ENCODE results near the gene ABAT. TPM values are rescaled to one million over a fixed set of nuclear protein-coding genes. Genes with fewer than 3 reads are reported as not detected.

Gene ABAT
- total and polyA plus RNA-seq, 2 donors (not counting 1 experiment from before 2014, with no cell fraction given), result 6.2 to 14.3 TPM

- Histone ChIP-seq H4K20me1 (ENCODE audit: control insufficient read depth, insufficient read depth, low read length, poor library complexity, severe bottlenecking) (no peaks in the 10 kb centered on the region), H3K4me3 (ENCODE audit: control extremely low read depth in 1 of 5, extremely low read depth in 1 of 5, insufficient read depth in 1 of 5, low read depth in 2 of 5, low read length in 4 of 5) (no peak overlapping the region), H3K4me1 (ENCODE audit: control insufficient read depth in 2 of 2, insufficient read depth in 2 of 2, low read length in 2 of 2) (no peaks in the 10 kb centered on the region), H3K79me2 (ENCODE audit: control insufficient read depth, insufficient read depth, low read length) (no peaks in the 10 kb centered on the region), H2AFZ (ENCODE audit: insufficient read depth, low read depth, low read length, poor library complexity, severe bottlenecking) (no peak overlapping the region), H3K27me3 (replicated peaks in 1 of 4; ENCODE audit: control extremely low read depth in 1 of 4, control insufficient read depth in 3 of 4, insufficient read depth in 4 of 4, low read length in 3 of 4) (no peaks in the 10 kb centered on the region), H3K9ac (ENCODE audit: low read length) (no peak overlapping the region), H3K4me2 (replicated peaks; ENCODE audit: low read depth, low read length, poor library complexity, severe bottlenecking) (no peak overlapping the region), H3K36me3 (replicated peaks in 1 of 2; ENCODE audit: control extremely low read depth in 1 of 2, control insufficient read depth in 1 of 2, extremely low read depth in 1 of 2, insufficient read depth in 2 of 2, low read length in 1 of 2) (peaks cover 1 to 15% of the 10 kb centered on the region in 2 experiments), H3K9me3 (ENCODE audit: control extremely low read depth in 1 of 3, control insufficient read depth in 2 of 3, insufficient read depth in 1 of 3, low read length in 2 of 3) (peaks cover 0 to 5% (median 0%) of the 10 kb centered on the region in 3 donors), H3K27ac (ENCODE audit: low read length in 2 of 2) (no peak overlapping the region)
- intact Hi-C loops (cut with micrococcal nuclease), result no loop called here
- ATAC-seq (ENCODE audit: low read depth) (no peak), DNase-seq (no peak)
- POLR2A ChIA-PET, result no interaction called here
- TF ChIP-seq CTCF (IDR thresholded peaks at IDR 0.05) (no peak), EZH2 (IDR thresholded peaks at IDR 0.05; ENCODE audit: borderline replicate concordance, insufficient read depth, low read depth, low read length, poor library complexity, severe bottlenecking) (no peak)
- no peak overlapping the region for H3K27ac Mint-ChIP-seq
- H3K27me3 Mint-ChIP-seq, result no peaks in the 10 kb centered on the region
- H3K9me3 Mint-ChIP-seq (ENCODE audit: insufficient read depth), result no peaks in the 10 kb centered on the region
- no peak overlapping the region for H3K4me3 Mint-ChIP-seq
- CTCF ChIA-PET, result no interaction called here
- no peaks in the 10 kb centered on the region for H3K4me1 Mint-ChIP-seq
- 100% methylated on average over 3 of the region's 8 CpGs for WGBS (ENCODE audit: insufficient coverage)
Measured at GRCh38 chr16:8781797-8782196, 107.4 kb downstream of the ABAT start.

- ATAC-seq (ENCODE audit: low read depth), result no peak
- Histone ChIP-seq H3K27me3 (replicated peaks in 1 of 4; ENCODE audit: control extremely low read depth in 1 of 4, control insufficient read depth in 3 of 4, insufficient read depth in 4 of 4, low read length in 3 of 4) (no peaks in the 10 kb centered on the region), H3K36me3 (replicated peaks in 1 of 2; ENCODE audit: control extremely low read depth in 1 of 2, control insufficient read depth in 1 of 2, extremely low read depth in 1 of 2, insufficient read depth in 2 of 2, low read length in 1 of 2) (peaks cover 1 to 9% of the 10 kb centered on the region in 2 experiments), H3K4me1 (ENCODE audit: control insufficient read depth in 2 of 2, insufficient read depth in 2 of 2, low read length in 2 of 2) (no peaks in the 10 kb centered on the region), H3K27ac (ENCODE audit: low read length in 2 of 2) (no peak overlapping the region), H4K20me1 (ENCODE audit: control insufficient read depth, insufficient read depth, low read length, poor library complexity, severe bottlenecking) (no peaks in the 10 kb centered on the region), H3K4me2 (replicated peaks; ENCODE audit: low read depth, low read length, poor library complexity, severe bottlenecking) (no peak overlapping the region), H3K9me3 (ENCODE audit: control extremely low read depth in 1 of 3, control insufficient read depth in 2 of 3, insufficient read depth in 1 of 3, low read length in 2 of 3) (no peaks in the 10 kb centered on the region), H3K4me3 (ENCODE audit: control extremely low read depth in 1 of 5, extremely low read depth in 1 of 5, insufficient read depth in 1 of 5, low read depth in 2 of 5, low read length in 4 of 5) (no peak overlapping the region), H3K79me2 (ENCODE audit: control insufficient read depth, insufficient read depth, low read length) (no peaks in the 10 kb centered on the region), H3K9ac (ENCODE audit: low read length) (no peak overlapping the region), H2AFZ (ENCODE audit: insufficient read depth, low read depth, low read length, poor library complexity, severe bottlenecking) (no peak overlapping the region)
- POLR2A ChIA-PET, result no interaction called here
- TF ChIP-seq EZH2 (IDR thresholded peaks at IDR 0.05; ENCODE audit: borderline replicate concordance, insufficient read depth, low read depth, low read length, poor library complexity, severe bottlenecking) (no peak), CTCF (IDR thresholded peaks at IDR 0.05) (no peak)
- WGBS (ENCODE audit: insufficient coverage), result 96% methylated on average over 3 of the region's 6 CpGs
- Mint-ChIP-seq H3K27ac (no peak overlapping the region), H3K27me3 (no peaks in the 10 kb centered on the region), H3K9me3 (ENCODE audit: insufficient read depth) (no peaks in the 10 kb centered on the region), H3K4me1 (no peaks in the 10 kb centered on the region), H3K4me3 (no peak overlapping the region)
- no peak for DNase-seq
- intact Hi-C loops (cut with micrococcal nuclease), result no loop called here
- CTCF ChIA-PET, result no interaction called here
Measured at GRCh38 chr16:8782673-8783072, 108.3 kb downstream of the ABAT start.

Data from B cell (primary cell).